ENCODE measurements around the gene CADPS.

Gene CADPS

GRCh38 chr3:62570888-62571287, 304.3 kb downstream of the CADPS start:
- H3K36me3 ChIP-seq (ENCODE audit: control insufficient read depth, insufficient read depth, low read length), result no peaks in the 10 kb centered on the region
- no peak for TF ChIP-seq CTCF (IDR thresholded peaks at IDR 0.05; ENCODE audit: insufficient read depth, low read length, poor library complexity, severe bottlenecking)
- no peak overlapping the region for H3K4me3 ChIP-seq (replicated peaks; ENCODE audit: low read depth, low read length)
- H3K27me3 ChIP-seq (replicated peaks; ENCODE audit: control insufficient read depth, insufficient read depth, low read length), result no peaks in the 10 kb centered on the region; the same call in 1 of the 2 replicates
- no peak for DNase-seq (ENCODE audit: extremely low read depth, insufficient read length)

DNA sequence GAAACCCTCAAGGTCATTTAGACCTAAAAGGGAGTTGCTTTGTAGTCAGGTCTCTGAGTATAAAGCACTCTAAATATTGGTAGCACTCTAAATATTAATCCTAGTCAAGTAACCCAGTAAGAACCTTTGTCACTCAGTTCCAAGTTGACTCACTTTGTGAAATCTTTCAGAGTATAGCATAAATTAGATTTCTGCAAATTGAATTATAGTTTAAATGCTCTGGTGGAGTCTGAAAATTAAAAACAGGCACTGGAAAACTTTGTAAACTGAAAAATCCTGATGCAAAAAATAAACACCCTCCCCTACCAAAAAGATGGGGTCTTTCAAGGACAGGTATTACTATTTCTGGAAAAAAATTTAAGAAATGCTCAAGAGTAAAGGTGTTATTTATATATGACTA, 305.6 kb downstream of the CADPS start:
- Histone ChIP-seq H3K36me3 (ENCODE audit: control insufficient read depth, insufficient read depth, low read length) (no peaks in the 10 kb centered on the region), H3K27me3 (replicated peaks; ENCODE audit: control insufficient read depth, insufficient read depth, low read length) (no peaks in the 10 kb centered on the region; the same call in 1 of the 2 replicates), H3K4me3 (replicated peaks; ENCODE audit: low read depth, low read length) (no peak overlapping the region)
- no peak for TF ChIP-seq CTCF (IDR thresholded peaks at IDR 0.05; ENCODE audit: insufficient read depth, low read length, poor library complexity, severe bottlenecking)
- no peak for DNase-seq (ENCODE audit: extremely low read depth, insufficient read length)

GRCh38 chr3:62567097-62568021, 307.9 kb downstream of the CADPS start:
- H3K36me3 ChIP-seq (ENCODE audit: control insufficient read depth, insufficient read depth, low read length), result no peaks in the 10 kb centered on the region
- H3K4me3 ChIP-seq (replicated peaks; ENCODE audit: low read depth, low read length), result no peak overlapping the region
- no peaks in the 10 kb centered on the region; the same call in 1 of the 2 replicates for H3K27me3 ChIP-seq (replicated peaks; ENCODE audit: control insufficient read depth, insufficient read depth, low read length)
- TF ChIP-seq CTCF (IDR thresholded peaks at IDR 0.05; ENCODE audit: insufficient read depth, low read length, poor library complexity, severe bottlenecking), result no peak
- no peak for DNase-seq (ENCODE audit: extremely low read depth, insufficient read length)

DNA sequence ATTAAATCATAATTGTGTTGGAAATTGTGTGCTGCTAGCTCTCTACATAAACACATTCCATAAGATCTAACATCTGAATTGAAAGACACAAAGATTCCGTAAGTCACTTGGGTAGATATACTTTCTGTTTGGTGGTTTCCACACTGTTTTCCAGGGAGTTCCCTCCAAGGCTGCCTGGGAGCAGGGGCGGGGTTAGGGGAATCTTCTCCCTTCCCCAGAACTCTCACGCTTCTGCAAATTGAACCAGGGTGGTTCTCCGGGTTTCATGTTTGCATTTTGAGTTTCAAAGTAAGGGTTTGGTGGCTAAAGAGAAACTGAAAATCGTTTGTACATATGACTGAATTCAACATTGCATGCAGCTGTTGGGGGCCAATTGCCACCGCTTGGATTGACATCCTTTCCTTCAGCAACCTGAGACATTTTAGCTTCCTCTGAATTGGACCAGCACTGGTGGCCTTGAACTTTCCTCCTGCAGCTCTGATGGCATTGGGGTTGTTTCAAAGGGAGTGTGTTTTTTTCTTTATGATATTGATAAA, 309.1 kb downstream of the CADPS start:
- Histone ChIP-seq H3K36me3 (ENCODE audit: control insufficient read depth, insufficient read depth, low read length) (no peaks in the 10 kb centered on the region), H3K4me3 (replicated peaks; ENCODE audit: low read depth, low read length) (no peak overlapping the region), H3K27me3 (replicated peaks; ENCODE audit: control insufficient read depth, insufficient read depth, low read length) (no peaks in the 10 kb centered on the region; the same call in 1 of the 2 replicates)
- no peak for TF ChIP-seq CTCF (IDR thresholded peaks at IDR 0.05; ENCODE audit: insufficient read depth, low read length, poor library complexity, severe bottlenecking)
- DNase-seq (ENCODE audit: extremely low read depth, insufficient read length), result no peak

GRCh38 chr3:62562596-62562995, 312.6 kb downstream of the CADPS start:
- no peak for DNase-seq (ENCODE audit: extremely low read depth, insufficient read length)
- H3K36me3 ChIP-seq (ENCODE audit: control insufficient read depth, insufficient read depth, low read length), result no peaks in the 10 kb centered on the region
- no peak for TF ChIP-seq CTCF (IDR thresholded peaks at IDR 0.05; ENCODE audit: insufficient read depth, low read length, poor library complexity, severe bottlenecking)
- H3K27me3 ChIP-seq (replicated peaks; ENCODE audit: control insufficient read depth, insufficient read depth, low read length), result no peaks in the 10 kb centered on the region
- no peak overlapping the region for H3K4me3 ChIP-seq (replicated peaks; ENCODE audit: low read depth, low read length)

Measured in GM06990 (cell line).